Astrocyte of the hippocampus (primary cell): ENCODE results near the gene CALHM1.
"Not testable (repeated sequence)": the region's sequence is repeated elsewhere in the genome, so short reads cannot be mapped to it uniquely, and the experiment has no call there.

Experiments
- DNase-seq: peaks from one replicate; pipeline ENCODE4 v3.0.0; 2011; ENCODE audit warnings: low read depth, low spot score

Gene CALHM1

GRCh38 chr10:103458720-103459119 is at the start of gene CALHM1:
CALHM1 (minus strand) TSS chr10:103458900; CDS start chr10:103458751, 149 bp downstream.
- DNase-seq = no peak

- DNase-seq = no peak
Measured at GRCh38 chr10:103507235-103508191, 48.8 kb upstream of the CALHM1 start.

GRCh38 chr10:103506061-103506460 is 47.4 kb upstream of the CALHM1 start:
- no peak for DNase-seq

GRCh38 chr10:103504181-103504783 is 45.6 kb upstream of the CALHM1 start:
- peak; percentile 95 for DNase-seq

GRCh38 chr10:103503777-103504176 is 45.1 kb upstream of the CALHM1 start:
- not testable (repeated sequence) for DNase-seq

- no peak for DNase-seq
Measured at GRCh38 chr10:103502849-103503660, 44.4 kb upstream of the CALHM1 start.

GRCh38 chr10:103501186-103501585 is 42.5 kb upstream of the CALHM1 start:
- no peak for DNase-seq

GRCh38 chr10:103500481-103500880 is 41.8 kb upstream of the CALHM1 start:
- DNase-seq = no peak

- DNase-seq = no peak
Measured at GRCh38 chr10:103499881-103500280, 41.2 kb upstream of the CALHM1 start.

GRCh38 chr10:103498936-103499638 is 40.4 kb upstream of the CALHM1 start:
- DNase-seq = no peak

- DNase-seq = no peak
Measured at GRCh38 chr10:103497161-103497915, 38.6 kb upstream of the CALHM1 start.

GRCh38 chr10:103495321-103495720 is 36.6 kb upstream of the CALHM1 start:
- DNase-seq = no peak

GRCh38 chr10:103493916-103494877 is 35.5 kb upstream of the CALHM1 start:
- peak; percentile 29 for DNase-seq

- no peak for DNase-seq
Measured at GRCh38 chr10:103493362-103493915, 34.7 kb upstream of the CALHM1 start, which contains the start of gene NEURL1. NEURL1 (plus strand) TSS chr10:103493705; CDS start chr10:103494388, 683 bp downstream.

- no peak for DNase-seq
Measured at GRCh38 chr10:103492655-103493261, 34.1 kb upstream of the CALHM1 start.

GRCh38 chr10:103491729-103492364 is 33.1 kb upstream of the CALHM1 start:
- peak; percentile 80 for DNase-seq

GRCh38 chr10:103490986-103491314 is 32.2 kb upstream of the CALHM1 start:
- DNase-seq = no peak

GRCh38 chr10:103487410-103487708 is 28.7 kb upstream of the CALHM1 start:
- no peak for DNase-seq
